GM18867 (cell line): ENCODE measurements around the gene SPECC1.
"Not testable (repeated sequence)": the region's sequence is repeated elsewhere in the genome, so short reads cannot be mapped to it uniquely, and the experiment has no call there.

Source experiments
- ATAC-seq: cut with Tn5 transposase; IDR thresholded peaks from one replicate; pipeline ENCODE4 v1.9.1; 2021; ENCODE audit warnings: mild to moderate bottlenecking, moderate library complexity; ENCODE audit not compliant: unreplicated experiment

The SPECC1 gene

DNA sequence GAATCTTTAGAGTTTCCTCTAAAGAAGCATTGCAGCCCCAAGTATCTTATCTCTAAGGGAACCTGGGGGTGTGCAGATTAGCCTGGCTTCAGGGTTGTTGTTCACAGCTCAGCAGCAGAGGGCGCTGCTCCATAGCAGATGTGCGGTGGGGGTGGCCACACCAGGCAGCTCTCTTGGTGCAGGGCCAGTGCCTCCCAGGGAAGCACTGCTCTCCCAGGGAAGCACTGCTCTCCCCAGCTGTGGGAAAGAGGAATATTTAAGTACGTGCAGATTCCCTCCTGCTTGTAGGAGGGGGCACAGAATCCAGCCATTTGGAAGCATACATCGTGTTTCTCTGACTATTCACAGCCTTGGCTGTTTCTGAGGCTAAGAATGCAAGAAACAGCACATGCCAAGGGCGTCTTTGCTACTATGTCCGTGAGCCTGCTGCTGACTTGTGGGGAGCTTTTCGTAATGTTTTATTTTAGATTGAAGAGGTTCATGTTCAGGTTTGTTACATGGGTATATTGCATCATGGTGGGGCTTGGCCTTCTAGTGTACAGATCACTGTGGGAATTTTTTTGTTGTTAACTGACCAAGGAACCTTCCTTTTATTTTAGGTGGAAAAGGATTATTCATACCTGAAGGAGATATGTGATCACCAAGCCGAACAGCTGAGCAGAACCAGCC, 217.8 kb downstream of the SPECC1 start:
- ATAC-seq, result no peak

DNA sequence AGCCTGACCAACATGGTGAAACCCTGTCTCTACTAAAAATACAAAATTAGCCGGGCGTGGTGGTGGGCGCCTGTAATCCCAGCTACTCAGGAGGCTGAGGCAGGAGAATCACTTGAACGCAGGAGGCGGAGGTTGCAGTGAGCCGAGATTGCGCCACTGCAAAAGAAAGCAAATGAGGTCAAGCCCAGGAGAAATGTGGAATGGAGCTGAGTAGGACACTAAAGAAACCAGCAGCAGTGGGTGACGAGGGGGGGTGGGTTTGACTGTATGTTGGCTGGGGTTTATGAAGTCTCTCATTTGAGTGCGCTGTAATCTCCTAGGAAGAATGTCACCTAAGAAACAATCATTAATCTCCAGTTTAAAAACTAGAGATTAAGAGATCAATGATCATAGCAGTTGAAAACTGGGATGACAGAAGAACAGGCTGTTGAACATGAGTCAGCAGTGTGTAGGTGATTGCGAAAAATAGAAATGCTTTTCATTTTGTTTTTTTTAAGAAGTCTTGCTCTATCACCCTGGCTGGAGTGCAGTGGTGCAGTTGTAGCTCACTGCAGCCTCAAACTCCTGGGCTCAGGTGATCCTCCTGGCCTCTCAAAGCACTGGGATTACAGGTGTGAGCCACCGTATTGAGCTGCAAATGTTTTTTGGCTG, 218.7 kb downstream of the SPECC1 start:
- ATAC-seq, result not testable (repeated sequence)

DNA sequence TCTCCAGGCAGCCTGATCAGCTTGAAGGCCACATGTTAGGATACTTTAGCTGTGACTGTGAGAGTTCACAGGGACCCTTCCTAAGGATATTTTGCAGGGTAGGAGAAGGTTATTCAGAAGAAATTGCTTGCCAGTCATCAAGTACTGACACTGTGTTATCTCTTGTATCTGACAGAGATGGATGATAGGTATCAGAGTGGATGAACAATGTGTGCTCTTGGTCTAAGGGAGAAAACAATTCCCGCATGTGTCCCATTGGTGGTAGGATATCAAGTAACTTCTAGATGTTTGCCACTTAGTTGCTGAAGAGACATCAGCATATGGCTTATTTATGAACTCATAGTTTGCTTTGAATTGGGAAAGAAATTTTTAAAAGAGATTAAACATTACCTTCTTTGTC, 219.3 kb downstream of the SPECC1 start:
- no peak for ATAC-seq

DNA sequence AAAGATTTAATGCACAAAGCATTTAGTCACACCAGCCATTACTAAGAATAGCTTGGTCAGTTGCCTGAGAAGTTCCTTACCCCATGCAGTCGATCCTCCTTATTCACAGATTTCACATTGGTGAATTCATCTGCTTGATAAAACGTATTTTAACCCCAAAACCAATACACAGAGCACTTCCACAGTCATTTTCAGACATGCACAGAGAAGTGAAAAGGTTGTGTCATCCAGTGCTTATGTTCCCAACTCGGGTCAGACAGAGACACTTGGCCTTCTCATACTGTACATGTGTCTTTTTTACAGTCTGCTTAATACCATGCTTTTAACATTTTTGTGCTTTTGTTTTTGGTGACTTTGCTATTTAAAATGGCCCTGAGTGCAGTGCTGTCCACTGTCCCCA, 219.7 kb downstream of the SPECC1 start:
- no peak for ATAC-seq

DNA sequence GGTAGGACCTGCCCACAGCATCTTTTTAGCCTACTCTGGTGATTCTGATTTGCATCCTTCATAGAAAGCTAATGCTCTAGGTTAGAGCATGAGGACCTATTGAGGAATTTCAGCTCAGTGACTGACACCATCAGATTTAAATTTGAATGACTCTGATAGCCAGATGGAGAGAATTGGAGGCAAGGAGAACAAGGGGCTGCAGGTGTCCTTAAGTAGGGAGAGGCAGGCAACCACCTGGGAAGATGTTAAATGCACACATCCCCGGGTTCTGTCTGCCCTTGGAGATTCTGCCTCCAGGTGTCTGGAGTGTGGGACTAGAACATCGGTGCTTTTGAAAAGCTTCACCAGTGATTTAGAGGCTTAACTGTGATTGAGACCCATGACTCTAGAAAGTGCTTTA, 221.8 kb downstream of the SPECC1 start:
- no peak for ATAC-seq

DNA sequence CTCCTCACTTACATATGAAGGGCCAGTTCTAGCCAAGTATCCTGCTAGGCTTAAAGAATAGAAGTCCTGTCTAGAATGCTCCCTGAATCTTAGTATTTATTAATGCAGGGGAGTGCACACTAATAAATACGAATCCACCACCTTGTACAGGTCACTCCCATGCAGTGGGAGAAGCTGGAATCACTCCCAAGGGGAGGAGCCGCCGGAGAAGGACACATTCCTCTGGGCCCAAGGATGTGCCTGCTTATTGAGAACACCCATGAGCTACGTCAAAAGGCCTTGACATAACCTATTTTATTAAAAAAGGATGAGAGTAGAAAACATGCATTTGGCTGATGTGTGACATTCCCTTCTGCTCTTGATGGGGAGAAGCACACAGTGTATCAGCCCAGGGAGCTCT, 223.5 kb downstream of the SPECC1 start:
- no peak for ATAC-seq

DNA sequence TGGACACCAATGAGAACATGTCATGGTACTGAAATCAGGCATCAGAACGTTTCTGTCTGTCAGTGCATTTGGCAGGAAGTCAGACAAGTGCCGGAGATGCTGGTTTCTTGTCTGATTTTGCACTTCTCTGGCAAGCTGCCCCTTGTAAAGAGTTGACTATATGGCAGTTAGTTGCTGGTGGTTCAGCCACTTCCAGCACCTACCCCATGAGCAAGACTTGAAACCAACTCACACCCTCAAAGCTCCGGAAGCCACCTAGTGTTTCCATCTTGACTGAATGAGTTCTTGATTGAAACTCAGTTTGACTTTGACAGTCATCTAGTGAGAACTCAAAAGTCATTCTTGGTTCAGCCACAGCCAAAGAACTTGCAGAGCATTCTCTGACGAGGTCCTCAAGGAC, 225.1 kb downstream of the SPECC1 start:
- peak; percentile 92 for ATAC-seq

DNA sequence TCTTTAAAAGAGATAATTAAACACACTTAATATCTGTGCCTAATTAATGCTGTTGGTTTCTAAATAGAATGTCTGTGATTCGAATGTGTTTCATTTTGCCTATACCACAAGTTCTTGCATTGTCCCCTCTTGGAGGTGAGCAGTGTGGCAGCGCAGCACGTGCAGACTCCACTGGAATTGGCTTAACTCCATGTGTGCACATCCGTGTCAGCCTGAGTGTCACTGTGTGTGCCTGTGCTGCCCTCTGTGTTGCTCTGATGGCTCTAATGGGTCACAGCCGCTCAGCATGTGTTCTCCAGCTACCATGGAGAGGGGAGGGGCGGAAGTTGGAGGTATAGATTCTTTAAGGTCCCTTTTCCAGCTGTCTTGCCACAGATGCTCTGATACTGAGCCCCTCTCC, 226.6 kb downstream of the SPECC1 start:
- ATAC-seq, result no peak

DNA sequence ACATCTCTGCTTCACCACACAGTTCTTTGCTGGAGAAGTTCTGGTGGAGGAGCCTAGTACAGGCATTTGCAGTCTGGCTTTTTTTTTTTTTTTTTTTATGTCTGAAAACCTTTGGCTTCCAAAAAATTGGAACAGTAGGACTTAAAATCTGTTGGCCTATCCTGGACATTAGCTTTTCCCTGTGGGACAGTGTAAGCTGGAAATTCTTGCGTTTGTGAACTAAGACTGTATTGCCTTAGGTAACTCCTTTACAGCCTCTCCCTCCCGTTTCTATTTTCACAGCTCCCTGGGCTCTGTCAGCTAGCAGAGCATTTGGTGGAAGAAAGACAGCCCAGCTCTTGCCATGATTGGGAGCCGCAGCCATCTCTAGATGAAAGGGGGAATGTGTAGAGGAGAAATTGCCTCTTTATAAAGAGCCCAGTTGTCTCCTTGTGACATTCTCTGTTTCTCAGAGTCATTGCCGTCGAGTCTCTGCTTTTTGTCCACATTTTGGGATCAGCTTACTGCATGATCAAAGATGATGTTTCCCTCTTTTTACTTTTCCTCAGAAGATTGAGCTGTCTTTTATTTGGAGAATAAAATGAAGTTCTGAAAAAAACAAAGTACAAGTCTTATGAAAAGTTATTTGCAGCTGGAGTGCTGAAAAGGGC, 227.5 kb downstream of the SPECC1 start:
- ATAC-seq, result no peak

DNA sequence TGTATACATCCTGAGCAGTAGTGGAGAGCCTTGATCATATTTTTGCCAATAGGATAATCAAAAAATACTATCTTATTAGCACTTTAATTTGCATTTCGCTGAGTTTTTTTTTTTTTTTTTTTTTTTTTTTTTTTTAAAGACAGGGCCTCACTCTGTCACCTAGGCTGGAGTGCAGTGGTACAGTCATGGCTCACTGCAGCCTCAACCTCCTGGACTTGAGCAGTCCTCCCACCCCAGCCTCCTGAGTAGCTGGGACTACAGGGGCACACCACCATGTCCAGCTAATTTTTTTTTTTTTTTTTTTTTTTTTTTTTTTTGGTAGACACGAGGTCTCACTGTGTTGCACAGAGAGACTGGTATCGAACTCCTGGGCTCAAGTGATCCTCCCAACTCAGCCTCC, 230.6 kb downstream of the SPECC1 start:
- not testable (repeated sequence) for ATAC-seq

DNA sequence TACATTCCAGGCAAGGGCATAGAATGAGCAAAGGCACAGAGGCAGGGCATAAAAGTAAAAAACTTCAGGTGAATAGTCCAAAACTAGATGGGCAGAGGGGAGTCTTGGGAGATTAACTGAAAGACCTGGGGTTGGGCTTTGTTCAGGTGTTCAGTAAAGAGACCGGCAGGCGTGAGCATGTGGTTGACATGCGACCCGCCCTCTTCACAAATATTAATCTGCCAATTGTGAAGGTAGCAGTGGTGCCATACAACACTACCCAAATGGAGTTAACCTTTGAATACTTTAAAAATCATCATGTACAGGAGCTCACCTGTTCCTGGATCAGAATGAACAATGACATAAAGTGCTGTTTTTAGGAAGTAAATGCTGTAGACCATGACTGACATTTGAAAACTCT, 232.7 kb downstream of the SPECC1 start:
- no peak for ATAC-seq

DNA sequence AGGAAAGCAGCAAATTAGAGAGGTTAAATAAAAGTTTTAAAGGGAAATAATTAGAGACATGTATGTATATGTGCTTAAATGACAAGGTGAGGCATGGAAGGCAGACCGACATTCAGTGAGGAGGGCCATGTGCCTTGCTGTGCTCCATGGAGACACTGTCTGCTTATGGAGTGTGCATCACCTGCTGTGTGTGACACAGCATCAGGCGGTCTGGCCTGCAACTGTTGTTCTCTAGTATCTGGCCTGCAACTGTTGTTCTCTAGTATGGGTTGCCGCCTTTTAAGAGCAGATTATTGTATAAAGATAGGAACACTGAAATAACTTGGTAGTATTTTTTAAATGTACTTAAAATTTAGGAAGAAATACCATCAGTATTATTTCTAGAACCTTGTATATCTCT, 233.1 kb downstream of the SPECC1 start:
- ATAC-seq, result no peak

DNA sequence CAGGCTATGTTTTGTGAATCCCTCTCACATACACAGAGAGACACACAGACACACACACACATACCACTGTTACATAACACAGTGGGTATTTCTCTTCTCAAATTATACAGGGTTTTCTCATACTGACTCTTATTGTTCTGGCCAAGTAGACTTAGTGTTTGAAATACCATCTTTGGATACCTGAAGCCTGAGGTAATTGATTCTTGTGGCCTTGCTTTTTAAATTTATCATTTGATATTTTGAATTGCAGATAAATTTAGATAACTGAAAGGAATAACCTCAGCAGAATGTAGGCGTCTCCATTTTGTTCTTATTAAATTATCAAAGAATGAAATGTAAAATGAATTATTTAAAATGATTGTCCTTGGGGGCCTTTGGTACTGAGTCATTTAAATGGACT, 234.4 kb downstream of the SPECC1 start:
- ATAC-seq, result no peak

DNA sequence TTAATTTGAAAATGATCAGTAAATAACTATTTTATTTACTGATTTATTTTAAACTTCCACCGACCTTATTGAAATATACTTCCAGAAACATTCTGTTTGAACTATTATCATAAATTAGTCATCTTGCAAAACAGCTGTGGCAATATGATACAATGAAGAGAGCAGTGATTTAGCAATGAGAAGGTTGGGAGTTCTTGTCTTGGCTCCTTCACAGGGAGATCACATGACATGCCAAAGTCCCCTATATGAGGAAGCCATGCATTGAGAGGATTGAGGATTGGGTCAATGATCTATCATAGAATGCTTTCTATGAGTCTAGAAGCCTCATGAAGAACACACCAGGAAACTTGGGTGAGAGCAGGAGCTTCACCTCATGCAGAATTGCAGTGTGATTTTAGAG, 235.5 kb downstream of the SPECC1 start:
- ATAC-seq, result no peak

DNA sequence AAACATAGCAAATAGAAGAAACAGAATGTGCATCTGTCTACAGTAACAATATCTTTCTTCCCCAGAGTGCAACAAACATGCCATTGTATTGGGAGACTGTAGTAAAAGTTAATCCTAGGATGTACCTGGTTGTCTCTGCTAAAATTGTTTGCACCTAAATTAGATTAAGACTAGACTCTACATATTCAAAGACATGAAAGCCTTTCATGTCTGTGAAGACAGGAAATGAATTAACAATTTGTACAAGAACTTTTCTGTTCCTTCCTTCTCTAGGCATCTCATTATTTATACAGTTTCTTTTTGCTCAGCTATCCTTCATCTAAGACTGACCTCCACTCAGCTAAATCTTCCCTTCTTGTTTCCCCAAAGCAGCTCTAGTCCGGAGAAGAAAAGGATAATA, 237.5 kb downstream of the SPECC1 start:
- ATAC-seq, result no peak

DNA sequence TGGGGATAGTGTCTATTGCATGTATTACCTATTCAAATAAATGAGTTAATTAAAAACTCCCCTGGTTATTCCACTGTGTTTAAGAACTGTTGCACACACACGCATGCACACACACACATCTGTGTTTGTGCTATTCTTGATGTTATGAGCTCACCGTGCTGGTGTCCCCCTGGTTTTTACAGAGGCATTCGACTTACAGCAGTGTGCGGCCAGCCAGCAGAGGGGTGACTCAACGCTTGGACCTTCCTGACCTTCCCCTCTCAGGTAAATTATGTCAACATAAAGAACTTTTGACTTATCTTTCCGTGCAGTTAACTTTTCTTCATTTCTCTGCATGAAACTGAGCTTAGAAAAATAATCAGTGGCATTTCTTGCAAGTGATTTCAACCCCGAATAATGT, 244.2 kb downstream of the SPECC1 start:
- ATAC-seq, result no peak

DNA sequence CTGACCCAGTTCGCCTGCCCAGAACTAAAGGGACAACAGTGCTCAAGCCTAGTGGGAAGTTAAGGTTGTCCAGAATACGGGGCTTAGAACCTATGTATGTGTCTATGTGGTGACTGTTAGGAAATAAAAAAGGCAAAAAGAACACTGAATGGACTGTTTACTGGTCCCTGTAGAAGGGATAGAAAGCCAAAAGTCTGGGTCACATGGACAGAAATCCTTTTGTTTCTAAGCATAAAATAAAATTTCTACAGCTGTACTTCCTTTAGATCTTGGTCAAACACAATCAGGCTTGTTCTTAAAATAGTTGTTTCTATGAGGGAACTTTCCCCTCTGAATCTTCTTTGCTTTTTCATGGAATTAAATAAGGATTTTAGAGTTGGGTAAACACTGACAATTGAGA, 245.4 kb downstream of the SPECC1 start:
- ATAC-seq, result no peak

DNA sequence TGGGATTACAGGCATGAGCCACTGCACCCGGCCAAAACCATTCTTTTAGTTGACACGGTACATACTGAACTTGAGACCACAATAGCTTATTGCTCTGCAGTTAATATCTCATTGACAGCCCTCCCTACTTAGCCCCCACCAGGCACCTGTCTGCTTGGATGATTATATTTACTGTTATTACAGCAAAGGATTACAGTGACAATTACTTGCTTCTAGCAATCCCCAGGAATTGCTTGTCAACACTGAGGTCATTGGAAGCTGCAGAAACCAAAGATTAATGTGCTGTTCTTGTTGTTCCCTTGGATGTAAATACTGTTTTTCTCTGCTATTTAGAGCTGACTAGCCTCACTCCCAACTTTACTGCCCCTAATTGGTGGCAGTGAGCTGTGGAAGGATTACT, 247.0 kb downstream of the SPECC1 start:
- no peak for ATAC-seq

DNA sequence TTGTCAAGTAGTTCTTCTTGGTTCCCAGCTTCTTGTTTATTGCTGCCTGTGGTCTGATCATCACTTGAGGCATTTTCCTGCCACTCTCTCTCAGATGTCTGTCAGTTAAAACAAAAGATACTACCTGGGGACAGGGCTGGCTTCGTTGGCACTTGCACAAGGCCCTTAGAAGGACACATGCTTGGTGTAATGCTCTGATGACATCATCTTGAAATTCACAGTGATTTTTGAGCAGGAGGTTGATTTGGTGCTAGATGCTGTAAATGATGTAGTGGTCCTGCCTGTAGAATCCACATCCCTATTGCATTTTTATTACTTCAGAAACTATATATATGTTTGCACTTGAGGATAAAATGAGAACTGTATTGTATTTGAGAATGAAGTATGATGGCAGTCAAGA, 247.8 kb downstream of the SPECC1 start:
- no peak for ATAC-seq

DNA sequence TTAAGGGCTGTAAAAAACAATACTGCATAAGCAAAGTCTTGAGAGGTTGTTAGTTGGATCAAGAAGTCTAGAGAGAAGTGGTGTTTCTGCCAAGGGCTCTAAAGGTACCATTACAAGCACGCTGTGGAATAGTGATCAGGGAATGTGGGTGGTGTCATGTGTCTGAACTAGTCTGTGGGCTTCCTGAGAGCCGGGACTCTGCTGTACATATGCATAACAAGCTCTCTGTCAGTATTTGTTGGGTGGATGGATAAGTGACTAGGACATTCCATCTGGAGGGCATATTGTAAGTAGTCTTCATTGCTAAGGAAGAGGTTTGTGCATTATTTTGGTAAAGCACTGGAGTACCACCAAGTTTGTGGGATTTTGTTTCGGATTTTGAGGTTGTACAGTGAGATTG, 248.6 kb downstream of the SPECC1 start:
- ATAC-seq, result no peak

DNA sequence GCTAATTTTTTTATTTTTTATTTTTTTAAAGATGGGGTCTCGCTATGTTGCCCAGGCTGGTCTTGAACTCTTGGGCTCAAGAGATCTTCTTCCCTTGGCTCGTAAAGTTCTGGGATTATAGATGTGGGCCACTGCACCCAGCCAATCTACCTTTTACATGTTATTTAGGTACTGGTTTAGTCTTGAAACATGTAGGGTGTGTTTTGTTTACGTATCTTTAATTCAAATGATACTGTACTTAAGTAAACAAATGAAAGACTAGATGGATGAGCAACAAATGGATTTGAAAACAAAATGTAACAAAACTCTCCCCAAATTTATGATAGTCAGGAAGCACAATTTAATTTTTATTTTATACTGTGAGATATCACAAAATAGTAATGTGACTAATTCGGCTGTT, 250.5 kb downstream of the SPECC1 start:
- no peak for ATAC-seq

DNA sequence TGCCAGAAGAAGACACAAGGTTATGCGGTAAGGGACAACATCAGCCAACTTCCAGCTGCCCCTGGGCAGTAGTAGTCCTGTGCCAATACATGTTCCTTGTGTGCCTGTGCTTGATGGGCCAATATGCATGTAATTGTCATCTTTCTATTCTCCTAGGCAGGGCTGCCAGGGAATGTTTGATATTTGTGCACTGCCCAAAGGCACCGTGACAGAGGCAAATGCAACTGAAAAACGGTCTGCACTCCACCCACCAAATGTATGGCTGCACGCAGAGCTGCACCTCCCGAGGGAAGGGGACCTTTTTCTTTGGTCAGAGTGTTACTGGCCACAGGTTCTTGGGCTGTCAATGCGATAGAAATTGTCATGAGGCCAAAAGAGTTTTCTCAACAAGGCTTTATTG, 251.1 kb downstream of the SPECC1 start:
- no peak for ATAC-seq
